MM.1S (cell line): ENCODE results near the gene RASSF4.

Experiments used
- DNase-seq: peaks from one replicate; pipeline ENCODE4 v3.0.0-alpha.2; 2015
- H2AFZ ChIP-seq: fragments of 300-600 bp; sonication (generic); 2 replicates; pipeline ENCODE4 v1.6.0; 2016; ENCODE audit warnings: antibody characterized with exemption, low read length
- H3F3A ChIP-seq: fragments of 300-600 bp; sonication (generic); 2 replicates; pipeline ENCODE4 v1.6.1; 2016; ENCODE audit warnings: mild to moderate bottlenecking, antibody characterized with exemption, low read length, moderate library complexity, mixed read lengths; ENCODE audit not compliant: insufficient read depth
- H3K27ac ChIP-seq: fragments of 300-600 bp; sonication (generic); 2 replicates; pipeline ENCODE4 v1.5.1; 2016; ENCODE audit warnings: mild to moderate bottlenecking, low read length
- H3K27me3 ChIP-seq: fragments of 300-600 bp; sonication (generic); replicated peaks from 2 replicates; pipeline ENCODE4 v1.6.0; 2016; ENCODE audit warnings: low read length; ENCODE audit not compliant: insufficient read depth
- H3K36me3 ChIP-seq: fragments of 300-600 bp; sonication (generic); replicated peaks from 2 replicates; pipeline ENCODE4 v1.6.1; 2016; ENCODE audit warnings: mild to moderate bottlenecking, low read length, mixed read lengths; ENCODE audit not compliant: insufficient read depth
- H3K4me1 ChIP-seq: fragments of 300-600 bp; sonication (generic); 2 replicates; pipeline ENCODE4 v1.6.1; 2016; ENCODE audit warnings: low read length, mixed read lengths
- H3K4me2 ChIP-seq: fragments of 300-600 bp; sonication (generic); 2 replicates; pipeline ENCODE4 v1.6.0; 2016; ENCODE audit warnings: low read depth, low read length
- H3K4me3 ChIP-seq: fragments of 300-600 bp; sonication (generic); 2 replicates; pipeline ENCODE4 v1.5.1; 2016; ENCODE audit warnings: low read length, mixed read lengths
- H3K79me2 ChIP-seq: fragments of 300-600 bp; sonication (generic); 2 replicates; pipeline ENCODE4 v1.6.1; 2016; ENCODE audit warnings: mixed run types, low read length, mixed read lengths
- H3K9ac ChIP-seq: fragments of 300-600 bp; sonication (generic); 2 replicates; pipeline ENCODE4 v1.6.1; 2016; ENCODE audit warnings: low read length, mixed read lengths
- H3K9me2 ChIP-seq: fragments of 300-600 bp; sonication (generic); replicated peaks from 2 replicates; pipeline ENCODE4 v1.6.1; 2016; ENCODE audit warnings: mild to moderate bottlenecking, low read length, mixed read lengths; ENCODE audit not compliant: insufficient read depth
- H3K9me3 ChIP-seq: fragments of 300-600 bp; sonication (generic); replicated peaks from 2 replicates; pipeline ENCODE4 v1.6.1; 2016; ENCODE audit warnings: mild to moderate bottlenecking, low read length, mixed read lengths; ENCODE audit not compliant: insufficient read depth
- H4K20me1 ChIP-seq: fragments of 300-600 bp; sonication (generic); 2 replicates; pipeline ENCODE4 v1.6.1; 2016; ENCODE audit warnings: mild to moderate bottlenecking, low read length, moderate library complexity, mixed read lengths; ENCODE audit not compliant: insufficient read depth
- CTCF ChIP-seq: fragments of 300-600 bp; sonication (generic); IDR thresholded peaks from 2 replicates; pipeline ENCODE4 v1.5.1; 2016; ENCODE audit warnings: antibody characterized with exemption, low read length, mixed read lengths
- EZH2 ChIP-seq: fragments of 300-600 bp; sonication (generic); optimal IDR thresholded peaks from 2 replicates; pipeline ENCODE3; 2017; ENCODE audit warnings: low read depth, mild to moderate bottlenecking, antibody characterized with exemption, low read length, mixed read lengths
- EZH2phosphoT487 ChIP-seq: fragments of 300-600 bp; sonication (generic); IDR thresholded peaks from 2 replicates; pipeline ENCODE4 v1.6.1; 2018; ENCODE audit warnings: antibody characterized with exemption, low read length

RASSF4 gene

GRCh38 chr10:44937196-44938005 lies 22.2 kb upstream of the RASSF4 start:
- no peak for DNase-seq
- TF ChIP-seq EZH2phosphoT487, result no peak
- no peak for TF ChIP-seq CTCF
- TF ChIP-seq EZH2, result no peak

GRCh38 chr10:44938956-44939355 lies 20.6 kb upstream of the RASSF4 start:
- Histone ChIP-seq H3K4me2 (no peak overlapping the region), H4K20me1 (no peaks in the 10 kb centered on the region), H3K4me1 (peaks cover 10% of the 10 kb centered on the region), H3K27ac (no peak overlapping the region), H3K27me3 (no peaks in the 10 kb centered on the region), H3K9me2 (no peaks in the 10 kb centered on the region), H3K4me3 (no peak overlapping the region), H2AFZ (no peak overlapping the region), H3K9ac (no peak overlapping the region), H3K79me2 (no peaks in the 10 kb centered on the region), H3K9me3 (no peaks in the 10 kb centered on the region), H3F3A (peaks cover under 1% of the 10 kb centered on the region; the same call in 1 of the 2 replicates), H3K36me3 (no peaks in the 10 kb centered on the region)
- no peak for TF ChIP-seq EZH2
- no peak for TF ChIP-seq EZH2phosphoT487
- no peak for TF ChIP-seq CTCF
- no peak for DNase-seq

More at GRCh38 chr10:44937196-44938005, 22.2 kb upstream of the RASSF4 start:
- no peaks in the 10 kb centered on the region for H3K79me2 ChIP-seq
- H3K9me3 ChIP-seq, result no peaks in the 10 kb centered on the region
- no peak overlapping the region for H3K4me3 ChIP-seq
- no peak overlapping the region for H3K4me2 ChIP-seq
- H3K27me3 ChIP-seq, result no peaks in the 10 kb centered on the region
- H3K27ac ChIP-seq, result no peak overlapping the region
- no peaks in the 10 kb centered on the region for H3K9me2 ChIP-seq
- H2AFZ ChIP-seq, result no peak overlapping the region
- H3K36me3 ChIP-seq, result no peaks in the 10 kb centered on the region
- H3F3A ChIP-seq, result no peaks in the 10 kb centered on the region
- no peaks in the 10 kb centered on the region for H4K20me1 ChIP-seq
- H3K9ac ChIP-seq, result no peak overlapping the region
- peaks cover 19% of the 10 kb centered on the region for H3K4me1 ChIP-seq

- Histone ChIP-seq H3K36me3 (no peaks in the 10 kb centered on the region), H4K20me1 (no peaks in the 10 kb centered on the region), H3F3A (peaks cover 9% of the 10 kb centered on the region), H3K4me2 (no peak overlapping the region), H3K27me3 (no peaks in the 10 kb centered on the region), H2AFZ (no peak overlapping the region), H3K4me1 (peaks cover 15% of the 10 kb centered on the region), H3K27ac (no peak overlapping the region), H3K9ac (no peak overlapping the region), H3K4me3 (no peak overlapping the region), H3K9me3 (no peaks in the 10 kb centered on the region), H3K9me2 (no peaks in the 10 kb centered on the region), H3K79me2 (no peaks in the 10 kb centered on the region)
- DNase-seq, result no peak
- TF ChIP-seq EZH2 (no peak), CTCF (no peak), EZH2phosphoT487 (no peak)
Measured at GRCh38 chr10:44939691-44940401, 19.8 kb upstream of the RASSF4 start.
